Endometrium (tissue), 2 donors: Measurements from ENCODE around the gene TMEM59L.
"Not testable (repeated sequence)": the region's sequence is repeated elsewhere in the genome, so short reads cannot be mapped to it uniquely, and the experiment has no call there.

Experiments used
- FAIRE-seq: peaks from 2 replicates; lab custom pipeline; 2012; peaks lifted over from hg19 to GRCh38; lab: Jason Lieb, UNC
- donor health status: control.
- donor health status: control.

TMEM59L gene

GRCh38 chr19:18594096-18594823 is 18.4 kb upstream of the TMEM59L start:
- no peak for FAIRE-seq

GRCh38 chr19:18594824-18595373 is 17.8 kb upstream of the TMEM59L start:
- FAIRE-seq, result no peak

DNA sequence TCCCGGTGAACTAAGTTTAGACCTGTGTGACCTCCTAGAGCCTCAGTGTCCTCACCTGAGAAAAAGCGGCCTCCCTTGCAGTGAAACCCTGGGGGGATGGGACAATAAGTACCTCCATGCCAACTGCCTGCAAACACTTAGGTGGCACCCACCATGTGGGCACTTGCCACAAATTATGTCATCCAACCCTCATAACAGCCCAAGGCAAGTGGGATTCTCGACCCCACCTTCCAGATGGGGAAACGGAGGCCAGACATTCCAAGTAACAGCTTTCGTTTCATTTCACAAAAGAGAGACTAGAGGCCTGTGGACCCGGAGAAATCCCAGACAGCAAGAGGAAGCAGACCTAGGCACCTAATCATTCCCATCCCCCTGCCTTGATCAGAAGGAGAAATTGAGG is 17.2 kb upstream of the TMEM59L start:
- FAIRE-seq, result no peak

DNA sequence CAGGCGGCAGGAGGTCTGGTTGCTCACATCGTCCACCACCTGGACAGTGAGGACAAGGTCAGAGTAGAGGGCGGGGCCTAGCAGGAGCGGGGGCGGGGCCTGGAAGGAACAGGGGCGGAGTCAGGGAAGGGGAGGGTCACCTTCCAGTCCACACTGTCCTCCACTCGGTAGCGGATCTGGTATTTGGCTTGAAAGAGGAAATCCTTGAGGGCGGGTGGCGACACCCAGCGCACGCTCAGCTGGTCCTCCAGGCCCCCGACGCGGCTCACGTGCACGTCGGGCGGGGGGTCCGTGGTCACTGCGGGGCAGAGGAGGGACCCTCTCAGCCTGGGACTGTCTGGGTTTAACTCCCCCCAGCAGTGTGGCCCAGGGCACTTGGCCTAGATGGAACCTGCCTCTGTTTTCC is 15.9 kb upstream of the TMEM59L start:
- FAIRE-seq, result no peak

DNA sequence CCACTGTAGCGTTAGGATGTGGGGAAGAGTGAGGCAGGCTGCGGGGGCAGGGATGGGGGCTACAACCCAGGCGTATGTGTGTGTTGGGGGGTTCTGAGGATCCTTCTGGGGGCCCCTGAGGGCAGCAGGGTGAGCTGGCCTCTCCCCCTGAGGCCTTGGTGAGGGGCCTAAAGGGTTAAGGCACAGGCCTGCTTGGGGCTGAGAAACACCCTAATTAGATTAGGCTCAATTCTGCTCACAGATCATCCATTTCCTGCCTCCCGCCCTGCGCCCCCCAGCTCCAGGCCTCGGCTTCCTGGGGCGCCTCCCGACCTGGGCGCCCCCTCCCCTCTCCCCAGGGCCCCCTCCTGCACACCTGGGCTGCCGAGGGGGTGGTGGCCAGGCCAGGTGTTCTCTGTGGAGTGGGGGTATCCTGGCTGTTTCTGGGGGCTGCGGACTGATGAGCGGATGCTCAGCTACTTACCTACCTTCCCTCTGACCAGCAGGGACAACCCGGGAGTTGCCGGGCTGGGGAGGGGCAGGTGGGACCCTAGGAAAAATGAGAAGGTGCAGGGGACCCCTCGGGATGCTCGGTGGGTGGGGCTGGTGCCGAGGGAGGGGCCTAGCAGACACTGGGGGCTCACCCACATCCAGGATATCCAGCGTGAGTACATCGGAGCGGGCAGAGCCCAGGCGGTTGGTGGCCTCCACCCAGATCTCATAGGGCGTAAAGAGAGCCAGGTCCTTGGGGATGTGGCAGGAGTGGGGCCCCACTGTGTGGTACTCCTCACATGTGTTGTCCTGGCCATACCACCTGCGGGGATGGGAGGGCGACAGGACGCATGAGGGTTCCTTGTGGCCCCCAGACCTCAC is 14.6 kb upstream of the TMEM59L start:
- no peak for FAIRE-seq

DNA sequence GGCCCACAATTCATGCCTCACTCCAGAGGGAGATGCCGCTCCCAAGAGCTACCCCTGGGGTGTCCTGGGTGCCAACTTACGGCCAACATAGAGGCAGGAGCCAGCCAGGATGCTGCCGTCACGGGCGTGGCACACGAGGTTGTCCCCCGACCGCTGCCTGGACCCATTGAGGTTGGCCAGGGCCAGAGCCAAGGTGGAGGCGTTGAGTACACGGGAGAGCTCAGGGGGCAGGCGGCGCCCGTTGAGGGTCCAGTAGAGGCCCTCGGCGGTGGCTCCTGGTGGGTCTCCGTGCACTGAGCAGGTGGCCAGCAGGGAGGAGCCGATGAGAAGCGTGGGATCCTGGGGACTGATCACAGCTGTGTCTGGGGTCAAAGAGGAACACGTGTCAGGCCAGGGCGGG is 13.2 kb upstream of the TMEM59L start:
- no peak for FAIRE-seq

GRCh38 chr19:18600692-18601397 is 11.8 kb upstream of the TMEM59L start:
- not testable (repeated sequence) for FAIRE-seq

DNA sequence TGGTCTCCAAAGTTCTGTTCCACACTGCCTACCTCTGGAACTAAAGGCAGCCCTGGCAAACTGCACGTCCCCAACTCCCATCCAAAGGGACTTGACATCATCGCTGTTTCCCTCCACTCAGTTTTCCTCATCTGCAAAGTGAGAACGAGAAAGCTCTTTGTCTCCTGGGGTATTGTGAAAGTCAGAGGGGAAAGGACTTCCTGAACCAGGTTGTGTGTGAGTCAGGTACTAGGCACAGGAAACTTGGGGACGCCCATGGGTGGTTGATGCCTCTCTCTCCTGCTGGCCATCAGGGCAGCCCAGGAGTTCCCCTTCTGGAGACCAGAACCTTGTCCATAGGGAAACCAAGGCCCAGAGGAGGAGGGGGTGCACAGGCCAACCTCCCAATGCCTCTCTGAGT is 10.8 kb upstream of the TMEM59L start:
- no peak for FAIRE-seq

DNA sequence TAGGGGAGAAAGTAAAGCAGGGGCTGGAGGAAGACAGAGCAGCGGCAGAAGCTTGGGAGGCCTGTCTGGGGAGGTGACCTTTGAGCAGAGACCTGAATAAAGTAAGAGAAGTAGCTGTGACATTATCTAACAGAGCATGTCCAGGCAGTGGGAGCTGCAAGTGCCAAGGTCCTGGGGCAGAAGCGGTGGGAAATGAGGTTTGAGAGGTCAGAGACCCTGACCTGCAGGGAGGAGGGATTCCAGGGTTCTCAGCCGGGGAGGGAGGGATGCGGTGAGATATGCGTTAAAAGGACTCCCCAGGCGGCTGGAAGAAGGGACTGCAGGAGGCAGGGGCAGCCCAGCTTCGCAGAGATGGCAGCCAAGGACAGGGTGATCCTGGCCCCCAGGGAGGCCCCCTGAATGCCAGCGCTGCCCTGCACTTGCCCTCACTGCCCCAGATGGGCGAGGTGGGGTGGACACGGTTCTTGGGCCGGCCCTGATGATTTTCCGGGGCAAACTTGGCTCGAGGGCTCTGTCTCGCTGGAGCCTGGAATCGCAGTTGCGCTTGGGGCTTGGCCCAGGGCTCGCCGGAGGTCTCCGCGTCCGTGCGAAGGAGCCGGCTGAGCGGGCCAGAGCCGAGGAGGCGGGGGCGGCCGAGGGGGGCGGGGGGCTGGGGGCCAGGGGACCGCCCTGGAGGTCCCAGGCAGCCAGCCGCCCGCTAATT is 9.3 kb upstream of the TMEM59L start:
- no peak for FAIRE-seq

GRCh38 chr19:18603958-18604819 is 8.5 kb upstream of the TMEM59L start:
- no peak for FAIRE-seq

DNA sequence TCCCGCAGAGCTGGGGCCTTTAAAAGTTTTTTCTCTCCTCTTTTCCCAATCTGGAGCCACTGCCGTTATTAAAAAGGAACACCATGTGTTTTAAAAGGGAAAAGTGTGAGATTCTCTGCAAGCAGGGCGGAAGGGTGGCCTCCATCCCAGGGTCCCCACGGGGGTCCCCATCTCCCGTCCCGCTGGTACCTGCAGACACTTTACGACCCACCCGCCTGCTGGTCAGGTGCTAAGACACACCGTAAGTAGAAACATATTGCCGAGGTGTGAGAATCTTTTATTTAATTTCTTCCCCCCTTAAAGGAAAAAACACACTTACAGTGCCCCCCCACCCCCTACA is 7.9 kb upstream of the TMEM59L start:
- no peak for FAIRE-seq

- no peak for FAIRE-seq
Observed at GRCh38 chr19:18605196-18605545, 7.5 kb upstream of the TMEM59L start.

GRCh38 chr19:18605546-18606280 is 7.0 kb upstream of the TMEM59L start:
- FAIRE-seq, result no peak

GRCh38 chr19:18606281-18607225 is 6.1 kb upstream of the TMEM59L start, which contains the start of gene CRLF1:
TSS of gene CRLF1 (minus strand) at chr19:18606799. CDS start at chr19:18606656, 143 bp downstream.
- no peak for FAIRE-seq

GRCh38 chr19:18607226-18608101 is 5.2 kb upstream of the TMEM59L start:
- FAIRE-seq, result no peak

DNA sequence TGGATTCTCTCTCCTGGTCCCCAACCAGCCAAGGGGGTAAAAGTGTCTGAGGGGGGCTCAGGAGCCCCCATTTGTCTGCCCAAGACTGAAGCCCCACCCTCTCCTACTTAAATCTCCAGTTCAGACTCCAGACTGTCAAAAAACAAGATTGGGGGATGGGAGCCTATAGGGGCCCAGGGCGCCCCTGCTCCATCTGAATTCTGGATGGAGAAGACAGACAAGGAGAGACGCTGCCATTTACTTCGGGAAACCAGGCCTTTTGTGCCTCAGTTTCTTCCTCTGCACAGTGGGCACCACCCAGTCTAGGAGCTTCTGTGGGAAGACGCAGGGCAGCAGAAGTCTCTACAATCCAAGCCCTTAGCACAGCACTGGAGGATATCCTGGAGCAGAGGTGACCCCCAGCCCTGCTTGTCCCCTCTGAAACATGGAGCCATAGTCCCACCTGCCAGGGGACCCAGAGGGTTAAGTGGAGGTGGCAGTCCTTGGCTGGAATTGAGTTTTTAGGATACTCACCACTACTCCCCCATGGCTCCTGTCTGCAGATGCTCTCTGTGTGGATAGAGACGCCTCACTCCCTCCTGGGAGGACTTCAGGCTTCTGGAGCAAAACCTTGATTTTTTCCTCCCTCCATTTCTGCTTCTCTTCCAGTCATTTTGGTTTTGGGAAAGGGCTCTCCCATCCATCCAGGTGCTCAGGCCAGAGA is 4.4 kb upstream of the TMEM59L start:
- no peak for FAIRE-seq
